ENCODE data around the gene CENPH.

DNA sequence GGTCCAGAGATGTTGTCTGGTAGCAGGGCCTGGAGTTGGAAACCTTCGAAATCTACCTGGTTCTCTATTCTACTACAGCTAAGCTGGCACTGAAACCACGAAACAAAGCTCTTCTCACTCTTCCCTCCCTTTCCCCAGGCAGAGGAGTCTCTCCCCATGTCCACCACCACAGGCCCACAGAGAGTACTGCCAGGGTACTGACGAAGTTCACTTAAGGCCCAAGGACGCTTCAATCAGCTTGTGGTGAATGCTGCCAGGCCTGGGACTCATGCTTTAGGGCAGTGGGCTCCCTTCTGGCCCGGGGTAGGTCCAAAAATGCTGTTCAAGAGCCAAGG lies 39.7 kb upstream of the CENPH start:
- TF ChIP-seq POLR2A (IDR thresholded peaks at IDR 0.05; ENCODE audit: low read depth, low read length) (no peak), POLR2AphosphoS5 (IDR thresholded peaks at IDR 0.05; ENCODE audit: low read depth, low read length) (no peak)

Data from GM12892 (cell line).